GM21381 (cell line): ENCODE measurements around the gene DPYD.

Experiments
- ATAC-seq: cut with Tn5 transposase; IDR thresholded peaks from one replicate; pipeline ENCODE4 v1.9.1; 2021; ENCODE audit warnings: mild to moderate bottlenecking, moderate library complexity; ENCODE audit not compliant: unreplicated experiment

DPYD gene

DNA sequence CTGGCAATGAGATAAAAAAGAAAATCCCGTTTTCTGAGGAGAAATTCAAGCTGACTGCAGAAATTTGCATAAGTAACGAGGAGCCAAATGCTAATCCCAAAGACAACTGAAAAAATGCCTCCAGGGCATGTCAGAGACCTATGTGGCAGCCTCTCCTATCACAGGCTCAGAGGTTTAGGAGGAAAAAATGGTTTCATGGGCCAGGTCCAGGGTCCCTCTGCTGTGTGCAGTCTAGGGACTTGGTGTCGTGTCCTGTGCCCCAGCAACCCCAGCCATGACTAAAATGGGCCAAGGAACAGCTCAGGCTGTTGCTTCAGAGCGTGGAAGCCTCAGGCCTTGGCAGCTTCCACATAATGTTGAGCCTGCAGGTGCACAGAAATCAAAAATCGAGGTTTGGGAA lies 456.5 kb downstream of the DPYD start:
- no peak for ATAC-seq

- peak; percentile 97 for ATAC-seq
Observed at GRCh38 chr1:97461782-97462181, 459.1 kb downstream of the DPYD start.

- no peak for ATAC-seq
Observed at GRCh38 chr1:97457446-97458089, 463.3 kb downstream of the DPYD start.

- ATAC-seq = no peak
Observed at GRCh38 chr1:97451944-97452343, 468.9 kb downstream of the DPYD start.

DNA sequence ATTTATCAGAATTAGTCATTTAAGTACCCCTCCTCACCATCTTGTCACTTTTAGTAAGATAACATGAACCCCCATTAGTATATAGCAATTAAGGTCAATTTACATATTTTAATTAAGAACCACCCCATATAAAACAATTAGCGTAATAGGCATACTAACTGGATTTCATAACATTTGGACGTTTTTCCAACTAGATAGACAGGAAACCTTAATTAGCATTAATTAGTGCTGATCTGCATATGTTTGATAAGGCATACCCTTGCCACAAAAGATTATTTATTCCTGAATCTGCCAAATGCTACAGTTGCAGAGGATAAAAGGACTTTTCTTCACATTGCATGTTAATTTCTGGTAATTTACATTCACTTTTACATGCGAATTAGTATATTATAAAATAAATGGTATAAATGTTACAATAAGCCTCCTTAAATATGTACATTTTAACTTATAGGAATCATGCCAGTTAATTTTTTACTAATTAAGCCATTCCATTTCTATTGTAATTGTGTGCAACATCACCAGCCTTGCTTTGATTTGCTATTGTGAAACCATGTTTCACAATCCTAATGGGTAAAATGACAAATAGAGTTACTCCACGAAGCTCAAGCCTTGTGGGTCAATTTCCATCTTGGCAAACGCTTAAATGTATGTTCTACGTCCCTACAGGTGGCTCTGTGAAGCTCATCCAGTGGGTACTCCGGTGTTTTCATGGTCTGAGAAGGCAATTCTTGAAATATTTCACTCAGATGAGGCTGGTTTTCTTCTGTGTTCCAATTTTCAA lies 469.6 kb downstream of the DPYD start:
- no peak for ATAC-seq

DNA sequence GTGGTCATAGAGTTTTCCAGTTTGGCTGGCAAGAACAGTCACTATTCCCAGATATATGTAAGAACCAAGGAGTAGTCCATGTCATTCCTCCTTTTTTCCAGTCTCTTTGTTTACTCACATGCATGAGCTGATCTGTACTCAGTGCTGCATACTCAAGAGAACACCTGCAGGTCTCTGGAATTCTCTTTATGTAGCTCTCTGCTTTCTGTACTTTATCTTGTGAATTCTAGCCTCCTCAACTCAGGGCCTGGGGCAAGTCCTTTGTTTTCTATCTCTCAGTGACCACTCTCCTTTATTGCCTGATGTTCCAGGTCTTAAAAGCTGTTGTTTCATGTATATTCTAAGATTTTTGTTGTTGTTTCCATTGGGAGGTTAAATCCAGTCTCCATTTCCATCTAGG lies 478.9 kb downstream of the DPYD start:
- ATAC-seq = no peak

GRCh38 chr1:97433824-97434177 lies 487.0 kb downstream of the DPYD start:
- no peak for ATAC-seq

GRCh38 chr1:97433094-97433823 lies 487.6 kb downstream of the DPYD start:
- ATAC-seq = no peak

DNA sequence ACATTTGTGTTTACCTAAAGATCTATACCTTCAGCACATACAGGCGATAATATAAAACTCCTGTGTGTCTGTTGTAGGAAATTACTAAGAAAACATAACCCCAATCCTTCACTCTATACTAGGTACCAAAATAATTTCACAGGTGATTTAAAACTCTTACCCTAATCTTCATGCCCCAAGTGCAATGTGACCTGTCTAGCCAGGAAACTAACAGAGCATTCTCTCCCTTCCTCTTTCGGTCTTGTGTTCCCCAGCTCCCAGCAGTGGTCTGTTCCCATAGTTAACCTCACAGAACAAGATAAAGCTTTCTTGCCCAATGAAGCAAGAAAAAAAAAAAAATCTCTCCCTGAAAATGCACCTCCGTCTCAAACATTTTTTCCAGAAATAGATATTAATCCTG lies 493.5 kb downstream of the DPYD start:
- no peak for ATAC-seq

GRCh38 chr1:97424209-97424608 lies 496.6 kb downstream of the DPYD start:
- peak; percentile 60 for ATAC-seq

DNA sequence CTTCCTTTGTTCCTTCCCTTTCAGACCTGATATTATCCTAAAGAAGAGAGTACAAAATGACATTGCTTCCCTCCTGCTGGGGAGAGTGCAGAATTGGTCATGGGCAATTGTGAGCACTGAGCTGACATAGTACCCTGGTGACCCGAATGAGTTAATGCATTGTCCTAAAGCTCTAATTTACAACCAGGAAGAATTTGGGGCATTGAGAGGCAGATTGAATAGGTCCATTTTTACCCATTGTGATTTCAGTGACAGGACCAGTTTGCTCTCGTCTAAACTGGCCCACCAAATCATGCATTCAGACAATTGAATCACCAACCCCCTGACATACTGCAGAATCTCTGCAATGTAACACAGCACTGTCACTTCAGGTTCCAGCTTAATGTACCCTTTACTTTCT lies 497.4 kb downstream of the DPYD start:
- ATAC-seq = no peak

GRCh38 chr1:97417661-97418060 lies 503.2 kb downstream of the DPYD start:
- no peak for ATAC-seq

DNA sequence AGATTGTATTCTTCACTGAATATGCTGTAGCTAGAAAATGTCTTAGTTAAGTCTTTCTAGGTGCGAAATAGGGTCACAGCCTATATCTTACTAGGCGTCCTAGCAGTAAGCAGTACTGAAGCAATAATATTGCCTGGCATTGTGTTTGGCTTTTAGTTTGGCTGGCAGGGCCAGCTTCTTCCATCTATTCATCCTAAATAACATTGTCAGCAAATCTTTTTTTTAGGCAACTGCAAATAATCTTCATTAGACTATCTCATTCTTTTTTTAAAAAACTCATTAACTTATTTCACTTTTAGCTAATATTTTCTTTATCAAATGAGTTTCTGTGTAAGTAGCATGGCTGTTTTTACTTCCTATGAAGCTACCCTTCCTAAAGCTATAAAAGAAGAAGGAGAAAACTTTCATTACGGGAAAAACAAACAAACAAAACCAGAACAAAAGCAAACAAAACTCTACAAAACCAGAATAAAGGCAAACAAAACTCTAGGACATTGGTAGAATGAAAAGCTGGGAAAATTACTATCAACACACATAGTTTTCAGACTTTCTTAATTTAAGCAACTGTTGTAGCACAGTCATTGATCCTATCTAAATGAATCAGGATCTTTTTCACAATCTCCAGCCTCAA lies 506.0 kb downstream of the DPYD start:
- ATAC-seq = no peak

DNA sequence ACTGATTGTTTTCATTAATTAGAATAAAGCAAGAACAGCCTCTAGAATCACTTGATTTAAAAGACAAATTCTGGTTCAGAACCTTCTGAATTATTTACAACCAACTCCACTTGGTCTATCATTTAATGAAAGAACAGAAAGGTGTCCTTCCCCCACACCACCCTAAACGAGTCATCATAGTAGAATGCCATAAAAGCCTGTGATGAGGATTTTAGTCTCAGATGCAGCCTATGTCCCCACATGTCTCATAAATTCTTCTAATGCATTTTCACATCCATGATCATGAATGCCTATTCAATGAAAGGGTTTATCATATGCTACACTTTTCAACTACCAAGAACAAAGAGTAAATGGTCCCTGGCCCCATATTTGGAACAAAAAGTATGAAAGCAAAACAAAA lies 508.1 kb downstream of the DPYD start:
- ATAC-seq = no peak

DNA sequence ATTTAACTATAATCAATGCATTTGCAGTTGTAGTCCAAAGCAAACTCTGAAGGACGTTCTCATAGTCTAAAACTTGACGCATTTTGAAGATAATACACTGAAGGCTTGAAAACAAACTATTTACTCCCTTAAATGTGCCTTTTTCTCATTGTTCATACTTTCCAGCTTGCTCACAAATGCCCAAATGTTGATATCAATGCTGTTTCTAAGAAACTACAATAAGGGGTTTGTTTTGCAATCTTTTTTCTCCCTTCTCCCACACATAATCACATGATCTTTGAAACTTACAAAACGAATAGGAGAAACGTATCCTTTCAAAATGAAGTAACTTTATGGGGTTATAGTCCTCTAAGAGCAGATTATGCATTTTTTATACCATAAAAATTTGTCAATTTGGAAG lies 508.7 kb downstream of the DPYD start:
- ATAC-seq = no peak

DNA sequence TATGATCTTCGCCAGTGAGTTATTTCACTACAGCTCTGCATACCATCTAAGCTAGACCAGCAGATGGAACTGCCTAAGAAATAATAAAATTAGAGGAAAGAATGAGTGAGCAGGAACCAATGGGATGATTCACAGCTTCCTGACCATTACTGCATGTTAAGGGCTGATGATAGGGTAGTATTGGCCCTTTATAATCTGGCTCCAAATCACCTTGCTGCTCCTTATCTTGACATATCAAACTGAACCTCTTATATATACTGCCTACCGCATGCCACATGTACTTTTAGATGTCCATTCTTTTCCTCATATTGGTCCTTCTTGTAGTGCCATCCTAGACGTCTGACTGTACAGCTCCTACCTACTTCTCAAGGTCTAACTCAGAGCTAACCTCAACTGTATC lies 524.4 kb downstream of the DPYD start:
- ATAC-seq = no peak

DNA sequence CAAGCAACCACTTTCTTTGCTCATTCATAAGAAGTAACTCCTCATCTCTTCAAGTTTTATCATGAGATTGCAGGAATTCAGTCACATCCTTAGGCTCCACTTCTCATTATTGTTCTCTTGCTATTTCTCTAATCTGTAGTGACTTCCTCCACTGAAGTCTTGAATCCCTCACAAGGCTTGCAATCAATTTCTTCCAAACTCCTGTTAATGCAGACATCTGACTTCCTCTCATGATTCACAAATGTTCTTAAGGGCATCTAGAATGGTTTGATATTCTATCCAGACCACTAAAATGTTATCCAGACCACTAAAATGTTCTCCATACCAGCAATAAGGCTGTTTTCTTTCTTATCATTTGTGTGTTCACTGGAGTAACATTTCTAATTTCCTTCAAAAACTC lies 528.1 kb downstream of the DPYD start:
- no peak for ATAC-seq

GRCh38 chr1:97385536-97386277 lies 535.1 kb downstream of the DPYD start:
- ATAC-seq = no peak

- no peak for ATAC-seq
Observed at GRCh38 chr1:97384294-97384968, 536.4 kb downstream of the DPYD start.

GRCh38 chr1:97383797-97384196 lies 537.0 kb downstream of the DPYD start:
- ATAC-seq = no peak
